Stimulated activated CD4-positive, alpha-beta T cell treated with anti-CD3 and anti-CD28 coated beads, Interleukin-4, amount 100 ng/mL, for 4 hours (primary cell): ENCODE results near the gene ZNF768.
A peak's percentile ranks its signal among the peaks of the same experiment; 100 is the strongest.
"Not testable (repeated sequence)": the region's sequence is repeated elsewhere in the genome, so short reads cannot be mapped to it uniquely, and the experiment has no call there.

Source experiments
- DNase-seq, 2 experiments: peaks; one replicate each; pipeline ENCODE4 v3.0.0-alpha.2; 2020

The ZNF768 gene

DNA sequence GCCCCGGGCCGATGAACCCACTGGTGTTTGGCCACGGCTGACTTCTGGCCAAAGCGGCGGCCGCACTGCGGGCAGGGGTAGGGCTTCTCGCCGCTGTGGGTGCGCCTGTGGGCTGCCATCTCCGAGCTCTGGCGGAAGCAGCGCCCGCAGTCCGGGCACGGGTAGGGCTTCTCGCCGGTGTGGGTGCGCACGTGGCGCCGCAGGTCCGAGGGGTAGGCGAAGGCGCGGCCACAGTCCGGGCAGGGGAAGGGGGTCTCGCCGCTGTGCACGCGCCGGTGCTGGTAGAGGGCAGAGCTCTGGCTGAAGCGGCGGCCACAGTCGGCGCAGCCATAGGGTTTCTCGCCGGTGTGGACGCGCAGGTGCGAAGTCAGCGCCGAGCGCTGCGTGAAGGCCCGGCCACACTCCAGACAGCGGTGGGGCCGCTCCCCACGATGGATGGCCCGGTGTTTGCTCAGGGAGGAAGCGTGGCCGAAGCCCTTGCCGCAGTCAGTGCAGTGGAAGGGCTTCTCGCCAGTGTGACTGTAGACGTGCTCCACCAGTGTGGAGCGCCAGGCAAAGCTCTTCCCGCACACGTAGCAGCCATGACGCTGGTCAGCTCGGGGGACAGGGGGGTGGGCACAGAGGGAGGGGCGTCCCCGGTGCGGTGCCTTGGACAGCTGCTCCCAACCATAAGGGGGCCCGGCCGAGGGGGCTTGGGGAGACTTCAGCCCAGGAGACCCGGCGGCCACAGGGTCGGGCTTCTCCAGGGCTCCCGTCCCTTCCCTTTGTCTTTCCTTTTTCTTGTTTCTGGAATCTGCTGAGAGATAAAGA lies 29.2 kb upstream of the ZNF768 start:
- DNase-seq, result no peak

DNA sequence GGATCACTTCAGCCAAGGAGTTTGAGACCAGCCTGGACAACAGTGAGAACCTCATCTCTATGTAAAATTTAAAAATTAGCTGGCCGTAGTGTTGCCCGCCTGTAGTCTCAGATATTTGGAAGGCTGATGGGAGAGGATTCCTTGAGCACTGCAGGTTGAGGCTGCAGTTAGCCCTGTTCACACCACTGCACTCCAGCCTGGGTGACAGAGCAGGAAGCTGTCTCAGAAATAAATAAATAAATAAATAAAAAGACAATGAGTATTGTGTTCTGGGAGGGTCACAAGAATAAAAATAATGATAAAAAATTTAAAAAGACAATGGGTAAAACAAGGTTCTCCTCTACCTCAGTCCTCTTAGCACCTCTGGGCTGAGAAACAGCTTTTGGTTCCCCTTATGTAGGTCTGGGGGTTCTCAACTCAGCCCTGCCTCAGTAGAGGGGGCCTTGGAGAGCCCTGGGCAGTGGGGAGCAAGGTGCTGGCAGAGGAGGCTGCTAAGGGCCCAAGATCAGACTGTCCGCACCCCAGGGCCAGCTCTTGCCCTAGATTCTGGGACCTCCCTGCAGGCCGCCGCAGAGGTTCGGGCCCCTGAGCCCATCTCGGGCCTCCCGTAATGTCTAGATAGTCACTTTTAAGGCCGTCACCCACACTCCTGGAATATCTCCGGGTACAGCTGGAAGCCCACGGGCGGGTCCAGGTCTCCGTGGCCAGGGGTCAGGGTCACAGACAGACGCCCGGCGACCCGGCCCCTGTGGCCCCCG lies 28.4 kb upstream of the ZNF768 start:
- no peak for DNase-seq

DNA sequence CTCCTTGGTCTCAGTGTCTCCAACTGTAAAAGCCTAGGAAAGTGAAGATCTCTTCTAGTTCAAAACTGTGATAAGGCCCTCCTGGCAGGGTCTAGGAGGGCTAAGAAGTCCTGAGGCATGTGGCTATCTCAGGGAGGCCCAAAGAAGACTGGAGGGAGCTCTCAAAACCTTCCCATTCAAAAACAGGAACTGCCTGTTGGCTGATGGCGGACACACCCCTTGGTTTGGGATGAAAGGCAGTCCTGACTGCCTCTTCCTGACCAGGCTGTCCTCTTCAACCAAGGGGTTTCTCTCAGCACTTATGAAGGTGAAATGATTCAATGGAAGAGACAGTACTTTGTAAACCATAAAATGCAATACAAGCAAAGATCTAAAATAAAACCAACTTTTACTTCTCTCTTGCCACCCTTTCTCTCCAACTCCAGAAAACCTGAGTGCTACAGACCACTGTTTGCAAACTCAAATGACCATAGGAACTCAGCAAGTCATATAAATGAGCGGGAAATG lies 27.1 kb upstream of the ZNF768 start:
- DNase-seq, result no peak

DNA sequence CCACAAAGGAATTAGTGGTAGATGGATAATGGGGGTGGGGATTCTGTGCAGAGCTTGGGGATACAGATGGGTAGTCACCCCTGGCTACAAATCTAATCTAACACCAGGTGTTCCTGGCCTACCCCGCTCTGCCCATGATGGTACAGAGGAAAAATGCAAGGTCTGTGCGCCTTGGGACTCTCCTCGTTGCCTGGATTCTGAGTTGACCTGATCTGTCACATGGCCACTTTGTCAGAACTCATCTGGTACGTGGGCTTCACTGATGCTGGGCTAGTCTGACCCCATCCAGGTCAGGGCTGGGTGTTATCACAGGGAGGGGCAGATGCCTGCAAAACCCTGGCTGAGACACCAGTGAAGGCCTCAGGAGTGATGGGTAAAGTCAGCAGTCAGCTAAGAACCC lies 26.6 kb upstream of the ZNF768 start:
- no peak for DNase-seq

DNA sequence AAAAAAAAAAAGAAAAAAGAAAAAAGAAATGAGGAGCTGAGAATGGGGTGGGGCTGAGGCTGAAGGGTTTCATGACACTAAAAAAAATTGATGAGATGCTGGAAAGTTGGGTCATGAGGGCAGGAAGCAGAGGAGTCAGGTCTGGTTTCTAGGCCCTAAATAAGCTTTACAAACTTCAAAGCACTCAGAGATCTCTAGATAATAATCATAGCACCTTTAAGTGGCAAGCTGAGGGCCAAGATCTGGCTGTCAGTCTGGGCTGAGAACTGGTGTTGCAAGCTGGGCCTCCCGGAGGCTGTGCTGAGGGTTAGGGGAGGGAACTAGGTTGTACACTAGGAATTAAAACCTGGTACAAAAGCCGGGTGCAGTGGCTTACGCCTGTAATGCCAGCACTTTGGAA lies 25.4 kb upstream of the ZNF768 start:
- DNase-seq, result peak; percentile 51 to 63

DNA sequence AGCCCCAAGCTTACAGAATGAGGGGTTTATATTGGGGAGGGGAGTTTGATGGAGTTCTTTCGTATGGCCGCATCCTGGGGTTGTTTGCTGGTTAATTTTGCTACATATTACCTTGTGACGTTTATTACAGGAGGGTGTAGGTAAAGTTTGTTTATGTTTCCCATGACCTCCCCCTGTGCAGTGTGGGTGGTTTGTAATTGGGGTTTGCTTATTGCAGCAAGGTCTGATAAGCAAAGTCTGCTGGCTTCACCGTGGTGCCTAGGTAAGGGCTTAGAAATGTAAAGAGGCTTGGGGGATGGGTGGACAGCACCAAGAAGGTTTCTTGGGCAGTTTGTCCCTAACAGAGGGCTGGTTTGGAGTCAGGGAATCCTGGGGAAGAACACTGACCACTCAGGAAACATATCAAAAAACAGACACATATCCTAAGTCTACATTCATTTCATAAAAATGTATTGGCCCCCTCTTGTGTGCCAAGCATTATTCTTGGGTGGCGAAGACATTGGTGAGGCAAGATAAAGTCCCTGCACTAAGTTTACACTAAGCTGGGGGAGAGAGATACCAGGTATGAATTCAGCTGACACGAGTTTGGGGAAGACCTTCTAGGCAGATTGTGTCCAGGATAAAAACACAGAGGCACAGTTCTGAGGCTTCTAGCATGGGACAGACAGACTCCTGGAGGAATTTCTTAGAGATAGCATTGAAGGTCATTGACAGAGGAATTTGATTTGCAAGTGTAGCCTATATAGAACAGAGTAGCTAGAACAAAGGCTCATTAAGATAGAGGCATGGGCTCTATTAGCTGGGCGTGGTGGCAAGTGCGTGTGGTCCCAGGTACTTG lies 22.3 kb upstream of the ZNF768 start:
- no peak for DNase-seq

DNA sequence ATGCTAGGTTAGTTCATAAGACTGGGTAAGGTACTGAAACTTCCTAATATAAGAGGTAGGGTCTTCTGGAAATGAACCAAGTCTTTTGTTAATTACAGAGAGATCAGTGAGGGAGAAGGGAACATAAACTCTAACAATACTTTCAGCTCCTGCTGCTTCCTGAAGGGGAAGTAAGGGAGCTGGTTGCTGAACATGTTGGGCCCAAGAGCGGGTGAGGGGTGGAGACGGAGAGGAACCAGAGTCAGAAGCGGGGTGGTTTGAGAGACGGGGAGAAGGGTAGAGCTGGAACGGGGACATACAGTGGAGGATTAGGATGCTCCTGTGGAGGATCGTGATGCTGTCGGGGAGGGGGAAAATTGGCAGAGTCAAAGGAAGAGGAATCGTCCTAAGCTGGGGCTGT lies 19.7 kb upstream of the ZNF768 start:
- no peak for DNase-seq

DNA sequence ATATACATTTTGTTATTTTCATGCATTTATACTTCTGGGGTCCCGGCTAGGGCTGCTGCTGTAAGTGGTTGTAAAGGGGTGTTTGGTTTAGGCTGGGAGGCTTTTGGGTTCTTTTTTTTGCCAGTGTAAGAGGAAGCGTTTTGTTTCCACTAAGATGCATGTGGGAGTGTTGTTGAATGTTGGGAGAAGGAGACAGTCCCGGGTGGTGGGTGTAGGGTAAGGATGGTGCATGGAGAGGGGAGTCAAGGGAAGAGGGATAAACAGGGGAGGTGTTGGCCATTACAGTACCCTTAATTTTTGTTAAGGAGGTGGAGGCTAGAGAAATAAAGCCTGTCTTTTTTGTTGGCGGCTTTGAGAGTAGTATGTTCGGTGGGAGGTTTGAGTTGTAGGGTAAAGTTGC lies 16.7 kb upstream of the ZNF768 start:
- DNase-seq, result no peak

DNA sequence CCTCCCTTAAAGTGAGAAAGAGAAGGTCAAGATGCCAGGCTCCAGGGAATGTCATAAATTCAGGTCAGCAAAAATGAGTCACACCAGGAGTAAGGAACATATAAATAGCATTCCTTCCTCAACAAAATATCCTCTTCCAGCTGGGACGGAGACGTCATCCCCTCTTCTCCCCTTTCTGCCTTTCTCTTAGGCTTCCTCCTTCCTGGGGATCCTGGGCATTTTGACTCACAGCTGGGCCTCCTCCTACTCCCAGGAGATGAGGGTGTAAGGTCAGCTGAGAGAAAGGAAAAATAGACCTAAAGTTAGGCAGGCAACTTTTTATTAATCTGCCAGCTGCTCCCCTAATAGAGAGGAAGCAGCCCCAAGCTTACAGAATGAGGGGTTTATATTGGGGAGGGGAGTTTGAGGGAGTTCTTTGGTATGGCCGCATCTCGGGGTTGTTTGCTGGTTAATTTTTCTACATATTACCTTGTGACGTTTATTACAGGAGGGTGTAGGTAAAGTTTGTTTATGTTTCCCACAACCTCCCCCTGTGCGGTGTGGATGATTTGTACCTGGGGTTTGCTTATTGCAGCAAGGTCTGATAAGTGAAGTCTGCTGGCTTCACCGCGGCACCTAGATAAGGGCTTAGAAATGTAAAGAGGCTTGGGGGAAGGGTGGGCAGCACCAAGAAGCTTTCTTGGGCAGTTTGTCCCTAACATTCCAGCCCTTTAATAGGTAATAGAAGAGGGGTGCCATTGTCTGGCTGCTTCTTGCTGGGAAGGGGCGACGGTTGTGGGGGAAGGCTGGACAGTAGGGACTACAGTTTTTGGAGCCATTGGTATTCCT lies 15.3 kb upstream of the ZNF768 start:
- no peak for DNase-seq

DNA sequence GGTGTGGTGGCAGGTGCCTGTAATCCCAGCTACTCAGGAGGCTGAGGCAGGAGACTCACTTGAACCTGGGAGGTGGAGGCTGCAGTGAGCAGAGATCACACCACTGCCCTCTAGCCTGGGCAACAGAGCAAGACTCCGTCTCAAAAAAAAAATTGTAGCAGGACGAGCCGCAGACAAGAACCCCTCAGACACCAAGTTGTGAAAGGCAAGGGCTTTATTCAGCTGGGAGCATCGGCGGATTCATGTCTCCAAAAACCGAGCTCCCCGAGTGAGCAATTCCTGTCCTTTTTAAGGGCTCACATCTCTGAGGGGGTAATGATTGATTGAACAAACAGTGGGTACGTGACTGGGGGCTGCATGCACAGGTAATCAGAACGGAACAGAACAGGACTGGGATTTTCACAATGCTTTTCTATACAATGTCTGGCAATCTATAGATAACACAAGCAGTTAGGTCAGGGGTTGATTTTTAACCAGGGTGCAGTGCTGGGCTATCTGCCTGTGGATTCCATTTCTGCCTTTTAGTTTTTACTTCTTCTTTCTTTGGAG lies 14.6 kb upstream of the ZNF768 start:
- DNase-seq, result not testable (repeated sequence)

DNA sequence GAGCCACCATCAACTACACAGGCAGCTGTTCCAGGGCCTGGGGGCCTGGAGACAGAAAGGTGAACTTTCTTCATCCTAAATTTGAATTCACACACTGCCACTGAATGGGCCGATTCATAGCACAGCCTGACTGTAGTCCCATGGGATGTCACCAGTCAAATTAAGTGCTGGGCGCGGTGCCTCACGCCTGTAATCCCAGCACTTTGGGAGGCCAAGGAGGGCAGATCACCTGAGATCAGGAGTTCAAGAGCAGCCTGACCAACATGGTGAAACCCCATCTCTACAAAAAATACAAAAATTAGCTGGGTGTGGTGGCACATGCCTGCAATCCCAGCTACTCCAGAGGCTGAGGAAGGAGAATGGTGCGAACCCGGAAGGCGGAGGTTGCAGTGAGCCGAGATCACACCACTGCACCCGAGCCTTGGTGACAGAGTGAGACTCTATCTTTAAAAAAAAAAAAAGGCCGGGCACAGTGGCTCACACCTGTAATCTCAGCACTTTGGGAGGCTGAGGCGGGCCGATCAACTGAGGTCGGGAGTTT lies 13.7 kb upstream of the ZNF768 start:
- DNase-seq, result not testable (repeated sequence)

DNA sequence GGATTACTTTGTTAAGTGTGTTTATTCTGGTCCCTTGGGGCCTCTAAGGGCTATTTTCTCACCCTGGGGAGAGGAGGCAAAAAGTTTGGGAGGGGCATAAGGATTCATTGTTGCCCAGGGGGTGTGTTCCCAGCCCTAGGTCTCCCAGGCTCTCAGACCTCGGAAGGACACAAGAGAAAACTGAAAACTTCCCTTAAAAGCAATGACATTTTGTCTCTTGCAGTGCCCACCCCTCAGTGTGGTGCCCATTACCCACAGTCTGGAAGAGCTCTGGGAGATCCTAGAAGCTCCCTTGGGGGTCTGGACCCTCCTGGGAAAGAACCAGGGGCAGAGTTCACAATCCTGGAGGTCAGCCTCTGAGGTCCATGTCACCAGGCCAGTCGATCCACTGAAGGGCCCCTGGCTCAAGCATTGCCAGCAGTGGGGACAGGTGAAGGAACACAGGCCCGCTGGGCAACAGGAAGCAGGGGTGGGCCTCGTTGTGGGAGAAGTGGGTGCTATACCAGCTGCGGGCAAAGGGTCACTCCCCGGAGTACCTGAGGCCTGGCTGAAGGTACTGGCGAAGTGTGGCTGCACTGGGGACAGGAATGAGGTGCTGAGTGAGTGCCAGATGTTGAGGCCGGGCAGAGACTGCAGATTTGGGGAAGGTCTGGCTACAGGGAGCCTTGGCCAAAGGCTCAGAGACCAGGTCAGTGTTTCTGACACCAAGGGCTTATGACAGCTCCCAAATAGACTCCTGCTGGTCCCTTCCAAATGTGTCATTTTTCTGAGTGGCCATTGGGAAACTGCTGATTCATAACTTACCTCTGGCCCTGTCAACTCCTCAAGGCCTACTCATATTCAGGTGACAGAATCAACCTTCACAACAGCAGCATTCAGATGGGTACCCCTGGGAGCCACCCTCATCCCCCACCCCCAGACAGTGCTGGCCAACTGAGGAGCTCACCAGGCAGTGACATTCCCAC lies 12.9 kb upstream of the ZNF768 start:
- DNase-seq, result no peak

DNA sequence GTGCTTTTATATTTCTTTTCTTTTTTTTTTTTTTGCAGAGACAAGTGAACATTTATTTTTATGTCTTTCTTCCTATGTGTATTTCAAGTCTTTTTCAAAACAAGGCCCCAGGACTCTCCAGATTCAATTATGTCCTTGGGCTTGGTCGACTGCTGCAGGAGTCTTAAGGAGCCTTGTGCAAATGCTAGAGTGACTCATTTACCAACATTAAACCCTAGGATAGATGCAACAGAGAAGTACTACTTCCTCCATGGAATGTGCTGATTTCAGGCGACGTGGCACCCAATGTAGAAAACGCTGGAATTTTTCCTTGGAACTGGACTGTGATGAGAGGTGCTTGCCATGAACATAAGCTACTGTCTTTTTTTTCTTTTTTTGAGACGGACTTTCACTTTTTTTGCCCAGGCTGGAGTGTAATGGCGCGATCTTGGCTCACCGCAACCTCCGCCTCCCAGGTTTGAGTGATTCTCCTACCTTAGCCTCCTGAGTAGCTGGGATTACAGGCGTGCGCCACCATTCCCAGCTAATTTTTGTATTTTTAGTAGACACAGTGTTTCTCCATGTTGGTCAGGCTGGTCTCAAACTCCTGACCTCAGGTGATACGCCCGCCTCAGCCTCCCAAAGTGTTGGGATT lies 10.1 kb upstream of the ZNF768 start:
- DNase-seq, result not testable (repeated sequence)

DNA sequence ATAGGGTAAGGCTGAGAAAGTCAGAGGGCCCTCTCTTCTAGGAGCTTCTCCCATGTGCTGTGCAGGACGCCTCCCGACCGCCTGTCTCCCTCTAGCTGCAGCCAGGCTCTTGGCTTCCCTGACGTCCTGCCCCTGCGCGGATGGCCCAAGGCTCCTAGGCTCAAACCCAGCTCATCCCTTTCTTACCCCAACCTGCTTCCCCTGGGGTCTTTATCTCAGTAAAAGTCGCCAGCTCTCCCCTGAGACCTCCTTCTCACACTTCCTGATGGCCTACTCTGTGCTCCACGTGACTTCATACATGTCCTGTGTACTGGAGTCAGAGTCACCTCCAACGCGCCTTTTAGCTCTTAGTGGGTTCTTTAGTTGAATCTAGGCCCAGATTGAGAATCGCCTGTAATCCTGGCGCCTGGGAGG lies 9.4 kb upstream of the ZNF768 start:
- peak; percentile 62 to 72 for DNase-seq

DNA sequence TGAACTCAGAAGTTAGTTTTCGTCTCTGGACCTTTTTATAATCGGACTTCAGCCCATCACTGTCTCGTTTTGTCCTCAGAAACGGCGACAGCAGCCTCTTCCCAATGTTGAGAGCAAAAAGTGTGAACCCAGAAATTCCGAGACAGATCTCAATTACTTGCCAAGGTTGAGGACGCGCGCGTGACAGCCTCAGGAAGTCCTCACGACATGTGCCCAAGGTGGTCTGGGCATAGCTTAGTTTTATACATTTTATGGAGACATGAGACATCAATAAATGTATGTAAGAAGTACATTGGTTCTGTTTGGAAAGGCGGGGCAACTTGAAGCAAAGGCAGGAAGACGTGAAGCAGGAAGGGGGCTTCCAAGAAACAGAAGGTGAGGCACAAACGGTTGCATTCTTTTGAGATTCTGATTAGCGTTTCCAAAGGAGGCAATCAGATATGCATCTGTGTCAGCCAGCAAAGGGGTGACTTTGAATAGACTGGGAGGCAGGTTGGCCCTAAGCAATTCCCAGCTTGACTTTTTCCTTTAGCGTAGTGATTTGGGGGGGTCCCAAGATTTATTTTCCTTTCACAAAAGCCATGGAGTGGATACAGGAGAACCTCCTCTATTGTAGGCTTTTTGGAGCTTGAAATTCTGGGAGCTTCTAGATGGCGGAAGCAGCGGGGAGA lies 8.9 kb upstream of the ZNF768 start:
- no peak for DNase-seq

DNA sequence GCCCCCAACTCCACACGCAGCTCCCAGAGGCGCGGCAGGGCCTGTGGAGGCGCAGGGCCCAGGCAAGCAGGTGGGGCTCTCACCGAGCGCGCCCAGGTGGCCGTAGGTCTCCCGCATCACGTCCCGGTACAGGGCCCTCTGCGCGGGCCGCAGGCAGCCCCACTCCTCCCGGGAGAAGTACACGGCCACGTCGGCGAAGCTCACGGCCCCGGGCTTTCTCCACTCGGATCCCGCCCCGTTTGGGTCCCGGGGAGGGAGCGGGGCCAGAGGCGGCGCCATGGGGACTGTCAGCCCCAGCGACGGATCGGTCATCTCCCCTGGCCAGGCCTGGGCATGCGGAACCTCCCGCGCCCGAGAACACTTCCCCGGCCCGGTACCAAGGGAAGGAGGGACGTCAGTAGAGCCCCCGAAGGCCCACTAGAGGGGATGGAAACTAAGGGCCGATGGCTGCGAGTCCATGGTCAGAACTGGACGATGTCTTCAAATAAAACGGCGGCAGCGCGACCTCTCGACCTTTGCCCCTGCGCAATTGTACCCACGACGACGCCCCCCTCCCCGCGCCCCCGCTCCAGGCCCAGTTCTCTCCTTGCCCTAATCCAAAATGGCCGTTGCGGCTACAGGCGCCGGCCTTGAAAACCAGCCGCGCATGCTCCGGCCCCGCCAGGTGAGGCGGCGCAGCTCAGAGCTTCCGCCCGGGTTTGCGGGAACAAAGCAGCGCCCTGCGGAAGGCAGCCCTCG lies 8.2 kb upstream of the ZNF768 start, which contains the start of gene ZNF747:
ZNF747 (minus strand) TSS at position 491 of the 738 bp plus-strand sequence; CDS start at position 312, 179 bp downstream.
- peak; percentile 93 for DNase-seq

DNA sequence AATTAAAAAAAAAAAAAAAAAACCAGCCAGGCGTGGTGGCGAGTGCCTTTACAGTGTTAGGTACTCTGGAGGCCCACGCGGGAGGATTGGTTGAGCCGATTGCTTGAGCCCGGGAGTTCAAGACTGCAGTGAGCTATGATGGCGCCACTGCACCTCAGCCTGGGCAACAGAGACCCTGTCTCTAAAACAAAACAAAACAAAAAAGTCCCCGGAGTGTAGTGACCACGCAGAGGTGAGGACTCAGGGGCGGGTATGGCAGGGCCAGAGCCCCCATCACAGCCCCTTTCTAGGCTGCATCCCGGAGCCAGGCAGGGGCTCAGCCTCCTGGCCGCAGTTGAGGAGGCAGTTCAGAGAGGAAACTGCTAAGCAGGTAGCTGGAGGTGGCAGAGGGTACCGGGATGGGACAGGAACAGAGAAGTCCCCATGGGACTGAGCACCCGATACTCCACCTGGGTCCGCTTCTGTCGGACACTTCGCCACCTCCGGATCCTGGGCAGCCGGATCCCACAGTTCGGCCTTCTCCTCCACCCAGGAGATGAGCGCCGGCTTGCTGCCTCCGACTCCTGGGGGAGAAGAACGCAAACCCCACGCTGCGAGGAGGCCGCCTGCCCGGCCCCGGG lies 7.5 kb upstream of the ZNF768 start:
- no peak for DNase-seq

DNA sequence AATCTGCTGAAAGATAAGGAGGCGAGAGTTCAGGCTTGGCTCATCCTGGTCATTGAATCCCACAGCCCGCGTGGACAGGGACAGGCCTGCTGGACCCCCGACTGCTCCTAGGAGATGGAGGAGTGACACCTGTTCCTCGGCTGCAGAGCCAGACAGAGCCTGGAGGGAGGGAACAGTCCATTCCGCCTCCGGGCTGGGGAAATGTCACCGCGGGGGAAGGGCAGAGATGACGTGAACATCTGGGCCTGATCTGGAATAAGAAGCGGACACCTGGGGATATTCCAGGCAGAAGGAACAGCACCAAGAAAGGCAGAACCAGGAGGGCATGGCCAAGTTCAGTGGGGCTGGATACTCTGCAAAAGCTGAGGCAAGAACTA lies 6.8 kb upstream of the ZNF768 start:
- DNase-seq, result no peak
